NCI-H69 (cell line): ENCODE measurements around the gene SMIM3.

ENCODE experiments used
- DNase-seq: peaks from one replicate; lab custom pipeline; 2025; lab: John Stamatoyannopoulos, UW

The SMIM3 gene

GRCh38 chr5:150765011-150765798, 13.4 kb upstream of the SMIM3 start:
- no peak for DNase-seq

GRCh38 chr5:150765799-150766169, 12.8 kb upstream of the SMIM3 start:
- no peak for DNase-seq

GRCh38 chr5:150766251-150766650, 12.3 kb upstream of the SMIM3 start:
- no peak for DNase-seq

- no peak for DNase-seq
These were observed 7.3 kb upstream of the SMIM3 start for GRCh38 chr5:150771034-150771795.

- no peak for DNase-seq
These were observed 4.4 kb upstream of the SMIM3 start for GRCh38 chr5:150774145-150774544.

- no peak for DNase-seq
These were observed 872 bp upstream of the SMIM3 start for GRCh38 chr5:150777685-150778084.

GRCh38 chr5:150778088-150778516, 455 bp upstream of the SMIM3 start:
- no peak for DNase-seq

GRCh38 chr5:150779397-150780186, 1.0 kb downstream of the SMIM3 start:
- DNase-seq, result no peak

GRCh38 chr5:150780187-150780692, 1.7 kb downstream of the SMIM3 start:
- no peak for DNase-seq

- DNase-seq, result no peak
These were observed 2.3 kb downstream of the SMIM3 start for GRCh38 chr5:150780816-150781221.

- DNase-seq, result peak; percentile 39
These were observed 3.4 kb downstream of the SMIM3 start for GRCh38 chr5:150781706-150782614.

GRCh38 chr5:150782850-150783249, 4.3 kb downstream of the SMIM3 start:
- DNase-seq, result no peak

GRCh38 chr5:150783422-150783928, 4.9 kb downstream of the SMIM3 start:
- DNase-seq, result peak; percentile 84

GRCh38 chr5:150785950-150786349, 7.4 kb downstream of the SMIM3 start:
- no peak for DNase-seq

GRCh38 chr5:150786876-150787275, 8.3 kb downstream of the SMIM3 start:
- DNase-seq, result no peak

- no peak for DNase-seq
These were observed 9.1 kb downstream of the SMIM3 start for GRCh38 chr5:150787656-150788055.

GRCh38 chr5:150788977-150789376, 10.4 kb downstream of the SMIM3 start:
- DNase-seq, result no peak

- no peak for DNase-seq
These were observed 10.9 kb downstream of the SMIM3 start for GRCh38 chr5:150789450-150789849.

GRCh38 chr5:150789943-150790611, 11.5 kb downstream of the SMIM3 start:
- no peak for DNase-seq

GRCh38 chr5:150791536-150791935, 13.0 kb downstream of the SMIM3 start:
- DNase-seq, result no peak
